Measurements from ENCODE around the gene STXBP2. TPM values are rescaled to one million over a fixed set of nuclear protein-coding genes. Genes with fewer than 3 reads are reported as not detected.

Gene STXBP2
- polyA plus RNA-seq, 4 donors, result 95.2 to 271 (median 181) TPM

DNA sequence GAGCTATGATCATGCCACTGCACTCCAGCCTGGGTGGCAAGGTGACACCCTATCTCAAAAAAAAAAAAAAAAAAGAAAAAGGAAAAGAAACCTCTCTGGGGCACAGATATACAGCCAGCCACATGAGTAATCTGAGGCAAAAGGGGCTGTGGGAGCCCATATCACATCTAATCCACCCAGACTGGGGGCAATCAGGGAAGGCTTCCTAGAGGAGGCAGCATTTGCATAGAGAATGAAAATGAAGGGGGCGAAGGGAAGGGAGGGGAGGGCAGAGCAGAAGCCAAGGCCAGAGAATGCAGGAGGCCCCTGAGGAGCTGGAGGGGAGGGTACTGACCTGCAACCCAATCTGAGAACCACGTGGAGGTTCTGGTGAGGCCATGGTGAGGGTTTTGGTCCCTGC lies 13.2 kb downstream of the STXBP2 start:
- peaks cover 0 to 7% (median 0%) of the 10 kb centered on the region in 3 donors for H3K27me3 ChIP-seq (ENCODE audit: control insufficient read depth in 3 of 3, insufficient read depth in 3 of 3, low read length in 3 of 3)
- H3K9me3 ChIP-seq (ENCODE audit: control insufficient read depth in 2 of 2, insufficient read depth in 1 of 2, low read depth in 1 of 2, low read length in 1 of 2), result no peaks in the 10 kb centered on the region
- H3K4me1 ChIP-seq (ENCODE audit: control insufficient read depth in 3 of 3, insufficient read depth in 2 of 3, low read depth in 1 of 3, low read length in 2 of 3), result no peaks in the 10 kb centered on the region
- 11 to 47% (median 40%) methylated on average over 1 to 2 of the region's 2 CpGs for WGBS, 3 donors
- no peak overlapping the region for H3K4me3 ChIP-seq (ENCODE audit: low read depth in 1 of 3, low read length in 3 of 3)
- no peak overlapping the region for H3K27ac ChIP-seq (ENCODE audit: low read depth in 1 of 3, low read length in 2 of 3)
- peaks cover 4 to 31% (median 12%) of the 10 kb centered on the region in 3 donors for H3K36me3 ChIP-seq (ENCODE audit: control insufficient read depth in 3 of 3, insufficient read depth in 2 of 3, low read depth in 1 of 3, low read length in 3 of 3)
- FAIRE-seq, result no peak
- DNase-seq, result no peak

DNA sequence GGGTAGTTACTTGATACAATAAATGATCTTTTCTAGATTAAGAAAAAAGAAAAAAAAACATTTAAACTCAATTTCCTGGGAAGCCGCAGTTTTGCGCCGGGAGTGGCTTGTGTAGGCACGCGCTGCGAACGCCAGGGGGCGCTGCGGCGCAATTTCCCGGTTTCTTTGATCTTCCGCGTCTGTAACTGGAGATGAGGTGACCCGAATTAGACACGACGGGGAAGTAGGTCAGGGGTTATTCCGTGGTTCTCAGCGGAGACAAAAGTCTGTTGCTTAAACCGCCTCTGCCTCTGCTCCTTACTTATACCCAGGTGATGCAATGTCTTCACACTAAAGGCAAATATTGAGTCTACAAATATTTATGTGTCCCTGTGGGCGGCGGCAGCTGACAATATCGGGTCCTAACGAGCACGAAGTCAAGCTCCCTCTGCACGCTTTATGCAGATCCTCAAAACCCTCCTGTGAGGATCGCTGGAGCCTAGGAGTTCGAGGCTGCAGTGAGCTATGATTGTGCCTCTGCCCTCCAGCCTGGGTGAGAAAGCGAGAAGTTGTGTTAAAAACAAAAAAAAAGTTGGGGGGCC lies 15.2 kb downstream of the STXBP2 start:
- no peak for FAIRE-seq
- Histone ChIP-seq H3K9me3 (ENCODE audit: control insufficient read depth in 2 of 2, insufficient read depth in 1 of 2, low read depth in 1 of 2, low read length in 1 of 2) (no peaks in the 10 kb centered on the region), H3K27me3 (ENCODE audit: control insufficient read depth in 3 of 3, insufficient read depth in 3 of 3, low read length in 3 of 3) (peaks cover 0 to 7% (median 0%) of the 10 kb centered on the region in 3 donors), H3K27ac (ENCODE audit: low read depth in 1 of 3, low read length in 2 of 3) (peak overlapping the region in 1 of 3 donors; percentile 67), H3K4me1 (ENCODE audit: control insufficient read depth in 3 of 3, insufficient read depth in 2 of 3, low read depth in 1 of 3, low read length in 2 of 3) (no peaks in the 10 kb centered on the region), H3K36me3 (ENCODE audit: control insufficient read depth in 3 of 3, insufficient read depth in 2 of 3, low read depth in 1 of 3, low read length in 3 of 3) (peaks cover 0 to 11% (median 3%) of the 10 kb centered on the region in 3 donors), H3K4me3 (ENCODE audit: low read depth in 1 of 3, low read length in 3 of 3) (no peak overlapping the region)
- DNase-seq, result peak; percentile 80 to 90
- WGBS, 3 donors, result 4 to 5% (median 4%) methylated on average over 28 of the region's 28 CpGs

DNA sequence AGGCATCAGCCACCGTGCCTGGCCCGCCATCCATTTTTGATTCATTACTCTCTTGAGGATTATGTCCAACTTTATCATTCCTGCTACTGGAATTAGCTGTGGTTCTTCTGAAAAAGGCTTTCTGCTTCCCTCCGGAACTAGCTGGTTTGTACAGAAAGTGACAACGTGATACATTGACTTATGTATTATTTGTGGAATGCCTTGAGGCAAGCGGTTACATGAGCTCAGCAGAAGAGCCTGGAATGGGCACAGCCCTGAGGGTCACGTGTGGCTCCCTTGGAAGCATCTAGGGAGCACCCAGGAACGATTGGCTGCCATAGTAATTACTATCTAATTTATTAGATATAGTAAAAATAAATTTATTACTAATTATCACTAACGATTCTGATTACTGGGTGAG lies 17.5 kb downstream of the STXBP2 start:
- 58 to 69% (median 63%) methylated on average over 8 of the region's 8 CpGs for WGBS, 3 donors

DNA sequence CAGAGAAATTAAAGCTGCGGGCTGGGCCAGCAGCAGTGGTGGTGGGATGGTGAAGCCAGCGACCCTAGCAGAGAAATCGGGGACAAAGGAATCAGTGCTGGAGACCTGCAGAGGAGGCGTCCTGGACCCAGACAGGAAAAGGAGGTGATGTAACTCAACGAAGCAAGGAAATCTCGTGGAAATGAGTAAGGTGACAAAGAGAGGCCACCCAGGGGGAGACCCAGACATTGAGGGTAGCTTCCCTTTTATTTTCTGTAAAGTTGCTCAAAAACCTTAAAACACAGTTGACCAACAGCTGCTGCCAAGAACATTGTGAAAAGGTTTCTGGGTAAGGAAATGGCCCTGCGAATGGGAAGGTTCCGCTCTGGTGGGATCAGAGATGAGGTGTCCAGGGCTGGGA lies 18.7 kb downstream of the STXBP2 start:
- Histone ChIP-seq H3K4me3 (ENCODE audit: low read depth in 1 of 3, low read length in 3 of 3) (no peak overlapping the region), H3K36me3 (ENCODE audit: control insufficient read depth in 3 of 3, insufficient read depth in 2 of 3, low read depth in 1 of 3, low read length in 3 of 3) (no peaks in the 10 kb centered on the region), H3K27me3 (ENCODE audit: control insufficient read depth in 3 of 3, insufficient read depth in 3 of 3, low read length in 3 of 3) (peaks cover 0 to 11% (median 0%) of the 10 kb centered on the region in 3 donors), H3K27ac (ENCODE audit: low read depth in 1 of 3, low read length in 2 of 3) (no peak overlapping the region), H3K9me3 (ENCODE audit: control insufficient read depth in 2 of 2, insufficient read depth in 1 of 2, low read depth in 1 of 2, low read length in 1 of 2) (no peaks in the 10 kb centered on the region), H3K4me1 (ENCODE audit: control insufficient read depth in 3 of 3, insufficient read depth in 2 of 3, low read depth in 1 of 3, low read length in 2 of 3) (no peaks in the 10 kb centered on the region)
- FAIRE-seq, result no peak
- 67 to 78% (median 72%) methylated on average over 8 of the region's 8 CpGs for WGBS, 3 donors
- DNase-seq, result no peak

More for the DNA sequence above, 17.5 kb downstream of the STXBP2 start:
- Histone ChIP-seq H3K27me3 (ENCODE audit: control insufficient read depth in 3 of 3, insufficient read depth in 3 of 3, low read length in 3 of 3) (peaks cover 0 to 13% (median 0%) of the 10 kb centered on the region in 3 donors), H3K4me3 (ENCODE audit: low read depth in 1 of 3, low read length in 3 of 3) (no peak overlapping the region), H3K36me3 (ENCODE audit: control insufficient read depth in 3 of 3, insufficient read depth in 2 of 3, low read depth in 1 of 3, low read length in 3 of 3) (no peaks in the 10 kb centered on the region), H3K27ac (ENCODE audit: low read depth in 1 of 3, low read length in 2 of 3) (no peak overlapping the region), H3K9me3 (ENCODE audit: control insufficient read depth in 2 of 2, insufficient read depth in 1 of 2, low read depth in 1 of 2, low read length in 1 of 2) (no peaks in the 10 kb centered on the region), H3K4me1 (ENCODE audit: control insufficient read depth in 3 of 3, insufficient read depth in 2 of 3, low read depth in 1 of 3, low read length in 2 of 3) (no peaks in the 10 kb centered on the region)
- DNase-seq (no peak), FAIRE-seq (no peak)

DNA sequence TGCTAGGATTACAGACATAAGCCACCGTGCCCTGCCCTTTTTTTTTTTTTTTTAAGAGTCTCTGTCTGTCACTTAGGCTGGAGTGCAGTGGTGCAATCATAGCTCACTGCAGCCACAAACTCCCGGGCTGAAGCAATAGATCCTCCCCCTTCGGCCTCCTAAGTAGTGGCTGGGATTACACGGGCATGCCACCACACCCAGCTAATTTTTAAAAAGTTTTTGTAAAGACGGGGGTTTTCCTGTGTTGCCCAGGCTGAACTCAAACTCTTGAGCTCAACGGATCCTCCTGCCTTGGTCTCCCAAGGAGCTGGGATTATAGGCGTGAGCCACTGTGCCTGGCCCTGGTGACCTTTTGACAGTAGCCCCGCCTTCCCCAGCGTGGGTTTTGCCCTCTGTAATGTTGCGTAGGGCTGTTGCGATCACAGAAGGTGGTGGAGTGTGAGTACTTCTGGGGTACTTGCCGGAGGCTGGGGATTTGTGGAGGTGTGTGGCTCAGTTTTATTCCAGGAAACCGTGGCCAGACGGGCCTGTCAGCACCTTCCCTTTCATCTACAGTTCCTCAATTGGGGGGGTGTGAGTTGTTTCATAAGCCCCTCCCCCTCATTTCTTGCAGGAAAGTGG lies 20.3 kb downstream of the STXBP2 start:
- H3K27me3 ChIP-seq (ENCODE audit: control insufficient read depth in 3 of 3, insufficient read depth in 3 of 3, low read length in 3 of 3), result peaks cover 0 to 9% (median 0%) of the 10 kb centered on the region in 3 donors
- H3K4me3 ChIP-seq (ENCODE audit: low read depth in 1 of 3, low read length in 3 of 3), result no peak overlapping the region
- no peak for DNase-seq
- H3K27ac ChIP-seq (ENCODE audit: low read depth in 1 of 3, low read length in 2 of 3), result peak overlapping the region in 1 of 3 donors; percentile 7
- H3K9me3 ChIP-seq (ENCODE audit: control insufficient read depth in 2 of 2, insufficient read depth in 1 of 2, low read depth in 1 of 2, low read length in 1 of 2), result no peaks in the 10 kb centered on the region
- FAIRE-seq, result no peak
- 18 to 42% (median 32%) methylated on average over 14 of the region's 14 CpGs for WGBS, 3 donors
- H3K4me1 ChIP-seq (ENCODE audit: control insufficient read depth in 3 of 3, insufficient read depth in 2 of 3, low read depth in 1 of 3, low read length in 2 of 3), result no peaks in the 10 kb centered on the region
- no peaks in the 10 kb centered on the region for H3K36me3 ChIP-seq (ENCODE audit: control insufficient read depth in 3 of 3, insufficient read depth in 2 of 3, low read depth in 1 of 3, low read length in 3 of 3)

DNA sequence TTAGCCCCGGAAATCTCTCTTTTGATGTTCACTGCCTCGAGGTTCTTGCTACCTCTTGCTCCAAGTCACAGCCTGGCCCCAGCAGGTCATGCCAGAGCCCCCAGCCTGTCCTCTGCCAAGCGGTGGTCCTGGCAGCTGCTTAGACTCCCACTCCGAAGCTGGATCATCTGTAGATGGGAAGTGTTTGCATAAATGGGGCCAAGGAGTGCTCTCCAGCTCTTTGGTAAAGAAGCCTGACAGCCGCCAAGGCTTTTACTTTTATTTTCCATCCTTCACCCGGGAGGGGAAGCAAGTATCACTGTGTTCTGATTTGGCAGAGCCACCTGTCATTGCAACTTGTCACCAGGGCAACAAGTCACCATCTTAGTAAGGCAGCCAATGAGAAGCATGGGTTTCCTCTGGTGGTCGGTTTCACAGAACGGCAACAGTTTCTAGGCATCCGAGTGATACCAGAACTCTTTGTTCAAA lies 21.3 kb downstream of the STXBP2 start:
- FAIRE-seq, result no peak

DNA sequence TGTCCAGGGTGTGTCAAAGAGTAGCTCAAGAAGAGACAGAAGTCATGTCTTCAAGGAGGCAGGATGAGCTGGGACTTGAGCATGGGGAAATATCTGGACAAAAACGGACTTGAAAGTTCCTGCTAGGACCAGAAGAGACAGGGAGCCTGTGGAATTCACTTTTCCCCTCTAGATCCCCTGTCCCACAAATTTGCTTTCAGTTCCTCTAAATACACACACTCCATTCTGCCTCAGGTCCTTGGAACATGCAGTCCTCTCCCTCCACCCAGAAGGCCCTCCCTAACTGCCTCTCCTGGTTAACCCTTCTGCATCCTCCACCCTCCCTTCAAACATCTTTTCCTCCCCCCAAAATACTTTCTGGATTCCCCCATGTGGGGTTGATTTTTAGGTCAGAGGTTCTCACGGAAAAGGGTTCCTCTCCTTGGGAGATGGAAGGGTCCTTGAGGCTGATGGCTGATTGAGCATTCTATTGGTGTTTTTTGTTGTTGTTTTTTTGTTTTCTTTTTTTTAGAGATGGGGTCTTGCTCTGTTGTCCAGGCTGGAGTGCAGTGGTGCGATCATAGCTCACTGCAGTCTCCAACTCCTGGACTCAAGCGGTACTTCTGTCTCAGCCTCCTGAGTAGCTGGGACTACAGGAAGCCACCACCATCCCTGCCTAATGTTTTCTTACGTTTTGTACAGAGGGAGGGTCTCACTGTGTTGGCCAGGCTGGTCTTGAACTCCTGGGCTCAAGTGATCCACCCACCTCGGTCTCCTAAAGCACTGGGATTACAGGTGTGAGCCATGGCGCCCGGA lies 25.0 kb downstream of the STXBP2 start:
- 76 to 77% (median 77%) methylated on average over 7 to 8 of the region's 8 CpGs for WGBS, 3 donors
- H3K36me3 ChIP-seq (ENCODE audit: control insufficient read depth in 3 of 3, insufficient read depth in 2 of 3, low read depth in 1 of 3, low read length in 3 of 3), result no peaks in the 10 kb centered on the region
- no peaks in the 10 kb centered on the region for H3K9me3 ChIP-seq (ENCODE audit: control insufficient read depth in 2 of 2, insufficient read depth in 1 of 2, low read depth in 1 of 2, low read length in 1 of 2)
- no peak overlapping the region for H3K4me3 ChIP-seq (ENCODE audit: low read depth in 1 of 3, low read length in 3 of 3)
- peaks cover 0 to 9% (median 0%) of the 10 kb centered on the region in 3 donors for H3K27me3 ChIP-seq (ENCODE audit: control insufficient read depth in 3 of 3, insufficient read depth in 3 of 3, low read length in 3 of 3)
- FAIRE-seq (no peak), DNase-seq (no peak)
- no peaks in the 10 kb centered on the region for H3K4me1 ChIP-seq (ENCODE audit: control insufficient read depth in 3 of 3, insufficient read depth in 2 of 3, low read depth in 1 of 3, low read length in 2 of 3)
- H3K27ac ChIP-seq (ENCODE audit: low read depth in 1 of 3, low read length in 2 of 3), result no peak overlapping the region

More for the DNA sequence above, 21.3 kb downstream of the STXBP2 start:
- Histone ChIP-seq H3K36me3 (ENCODE audit: control insufficient read depth in 3 of 3, insufficient read depth in 2 of 3, low read depth in 1 of 3, low read length in 3 of 3) (no peaks in the 10 kb centered on the region), H3K27me3 (ENCODE audit: control insufficient read depth in 3 of 3, insufficient read depth in 3 of 3, low read length in 3 of 3) (peaks cover 0 to 9% (median 0%) of the 10 kb centered on the region in 3 donors), H3K4me1 (ENCODE audit: control insufficient read depth in 3 of 3, insufficient read depth in 2 of 3, low read depth in 1 of 3, low read length in 2 of 3) (no peaks in the 10 kb centered on the region), H3K9me3 (ENCODE audit: control insufficient read depth in 2 of 2, insufficient read depth in 1 of 2, low read depth in 1 of 2, low read length in 1 of 2) (no peaks in the 10 kb centered on the region), H3K27ac (ENCODE audit: low read depth in 1 of 3, low read length in 2 of 3) (no peak overlapping the region), H3K4me3 (ENCODE audit: low read depth in 1 of 3, low read length in 3 of 3) (no peak overlapping the region)
- WGBS, 3 donors, result 27 to 43% (median 28%) methylated on average over 9 of the region's 9 CpGs
- no peak for DNase-seq

DNA sequence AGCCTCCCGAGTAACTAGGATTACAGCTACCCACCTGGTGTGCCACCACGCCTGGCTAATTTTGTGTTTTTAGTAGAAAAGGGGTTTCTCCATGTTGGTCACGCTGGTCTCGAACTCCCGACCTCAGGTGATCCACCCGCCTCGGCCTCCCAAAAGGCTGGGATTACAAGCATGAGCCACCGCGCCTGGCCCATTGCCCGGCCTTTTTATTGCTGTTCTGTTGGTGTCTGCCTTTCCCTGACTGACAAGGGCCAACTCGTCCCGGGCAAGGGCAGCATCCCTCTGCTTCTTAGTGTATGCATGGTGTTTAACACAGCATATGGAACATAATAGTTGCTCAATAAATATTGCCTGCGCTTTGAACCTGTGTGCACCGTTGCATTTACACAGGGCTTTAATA lies 25.7 kb downstream of the STXBP2 start:
- DNase-seq (no peak), FAIRE-seq (no peak)
- H3K4me1 ChIP-seq (ENCODE audit: control insufficient read depth in 3 of 3, insufficient read depth in 2 of 3, low read depth in 1 of 3, low read length in 2 of 3), result no peaks in the 10 kb centered on the region
- no peaks in the 10 kb centered on the region for H3K36me3 ChIP-seq (ENCODE audit: control insufficient read depth in 3 of 3, insufficient read depth in 2 of 3, low read depth in 1 of 3, low read length in 3 of 3)
- no peaks in the 10 kb centered on the region for H3K9me3 ChIP-seq (ENCODE audit: control insufficient read depth in 2 of 2, insufficient read depth in 1 of 2, low read depth in 1 of 2, low read length in 1 of 2)
- WGBS, 3 donors, result 57 to 83% (median 62%) methylated on average over 14 of the region's 14 CpGs
- no peak overlapping the region for H3K4me3 ChIP-seq (ENCODE audit: low read depth in 1 of 3, low read length in 3 of 3)
- H3K27me3 ChIP-seq (ENCODE audit: control insufficient read depth in 3 of 3, insufficient read depth in 3 of 3, low read length in 3 of 3), result peaks cover 0 to 9% (median 0%) of the 10 kb centered on the region in 3 donors
- no peak overlapping the region for H3K27ac ChIP-seq (ENCODE audit: low read depth in 1 of 3, low read length in 2 of 3)
